ENCODE measurements around the gene ADRA2B. TPM values are rescaled to one million over a fixed set of nuclear protein-coding genes. Genes with fewer than 3 reads are reported as not detected.
A peak's percentile ranks its signal among the peaks of the same experiment; 100 is the strongest.

Gene ADRA2B
- total and polyA plus RNA-seq, 9 donors, result 2.2 to 3.6 (median 2.9) TPM

- Histone ChIP-seq H3K4me1 (ENCODE audit: control insufficient read depth, insufficient read depth, low read length) (peaks cover 20% of the 10 kb centered on the region), H3K36me3 (ENCODE audit: control insufficient read depth, insufficient read depth, low read length) (no peaks in the 10 kb centered on the region), H3K9me3 (replicated peaks; ENCODE audit: control insufficient read depth, low read depth, low read length) (no peaks in the 10 kb centered on the region), H3K27ac (ENCODE audit: low read length) (no peak overlapping the region), H3K27me3 (ENCODE audit: control insufficient read depth, insufficient read depth, low read length) (peaks cover 56% of the 10 kb centered on the region), H3K4me3 (ENCODE audit: low read length) (no peak overlapping the region)
- no peak for DNase-seq
- WGBS (ENCODE audit: insufficient coverage), result 54% methylated on average over 8 of the region's 17 CpGs
Observed at GRCh38 chr2:96117701-96118588, 1.6 kb upstream of the ADRA2B start.

GRCh38 chr2:96116879-96117533, 635 bp upstream of the ADRA2B start:
- H3K4me3 ChIP-seq (ENCODE audit: low read length), result no peak overlapping the region
- under 1% methylated on average over 59 of the region's 62 CpGs for WGBS (ENCODE audit: insufficient coverage)
- H3K36me3 ChIP-seq (ENCODE audit: control insufficient read depth, insufficient read depth, low read length), result no peaks in the 10 kb centered on the region
- H3K27me3 ChIP-seq (ENCODE audit: control insufficient read depth, insufficient read depth, low read length), result peaks cover 55% of the 10 kb centered on the region
- no peaks in the 10 kb centered on the region for H3K9me3 ChIP-seq (replicated peaks; ENCODE audit: control insufficient read depth, low read depth, low read length)
- DNase-seq, result peak; percentile 60
- H3K4me1 ChIP-seq (ENCODE audit: control insufficient read depth, insufficient read depth, low read length), result peaks cover 20% of the 10 kb centered on the region
- H3K27ac ChIP-seq (ENCODE audit: low read length), result no peak overlapping the region

- Histone ChIP-seq H3K9me3 (replicated peaks; ENCODE audit: control insufficient read depth, low read depth, low read length) (no peaks in the 10 kb centered on the region), H3K4me3 (ENCODE audit: low read length) (peak overlapping the region; percentile 35), H3K4me1 (ENCODE audit: control insufficient read depth, insufficient read depth, low read length) (peaks cover 20% of the 10 kb centered on the region), H3K27ac (ENCODE audit: low read length) (no peak overlapping the region), H3K27me3 (ENCODE audit: control insufficient read depth, insufficient read depth, low read length) (peaks cover 50% of the 10 kb centered on the region), H3K36me3 (ENCODE audit: control insufficient read depth, insufficient read depth, low read length) (no peaks in the 10 kb centered on the region)
- 43% methylated on average over 77 of the region's 77 CpGs for WGBS (ENCODE audit: insufficient coverage)
- DNase-seq, result no peak
Observed at GRCh38 chr2:96115631-96116423, 544 bp downstream of the ADRA2B start.

- Histone ChIP-seq H3K9me3 (replicated peaks; ENCODE audit: control insufficient read depth, low read depth, low read length) (no peaks in the 10 kb centered on the region), H3K36me3 (ENCODE audit: control insufficient read depth, insufficient read depth, low read length) (no peaks in the 10 kb centered on the region), H3K4me1 (ENCODE audit: control insufficient read depth, insufficient read depth, low read length) (peaks cover 21% of the 10 kb centered on the region), H3K27me3 (ENCODE audit: control insufficient read depth, insufficient read depth, low read length) (peaks cover 43% of the 10 kb centered on the region), H3K27ac (ENCODE audit: low read length) (no peak overlapping the region), H3K4me3 (ENCODE audit: low read length) (no peak overlapping the region)
- no peak for DNase-seq
- WGBS (ENCODE audit: insufficient coverage), result 87% methylated on average over 23 of the region's 24 CpGs
Observed at GRCh38 chr2:96114903-96115581, 1.3 kb downstream of the ADRA2B start.

GRCh38 chr2:96114546-96114902, 1.8 kb downstream of the ADRA2B start:
- Histone ChIP-seq H3K4me3 (ENCODE audit: low read length) (peak overlapping the region; percentile 13), H3K27me3 (ENCODE audit: control insufficient read depth, insufficient read depth, low read length) (peaks cover 37% of the 10 kb centered on the region), H3K27ac (ENCODE audit: low read length) (no peak overlapping the region), H3K4me1 (ENCODE audit: control insufficient read depth, insufficient read depth, low read length) (peaks cover 25% of the 10 kb centered on the region), H3K36me3 (ENCODE audit: control insufficient read depth, insufficient read depth, low read length) (no peaks in the 10 kb centered on the region), H3K9me3 (replicated peaks; ENCODE audit: control insufficient read depth, low read depth, low read length) (no peaks in the 10 kb centered on the region)
- DNase-seq, result no peak
- WGBS (ENCODE audit: insufficient coverage), result 90% methylated on average over 12 of the region's 13 CpGs

- peaks cover 30% of the 10 kb centered on the region for H3K4me1 ChIP-seq (ENCODE audit: control insufficient read depth, insufficient read depth, low read length)
- no peaks in the 10 kb centered on the region for H3K36me3 ChIP-seq (ENCODE audit: control insufficient read depth, insufficient read depth, low read length)
- H3K27me3 ChIP-seq (ENCODE audit: control insufficient read depth, insufficient read depth, low read length), result peaks cover 34% of the 10 kb centered on the region
- 81% methylated on average over 9 of the region's 17 CpGs for WGBS (ENCODE audit: insufficient coverage)
- DNase-seq, result no peak
- no peak overlapping the region for H3K27ac ChIP-seq (ENCODE audit: low read length)
- no peaks in the 10 kb centered on the region for H3K9me3 ChIP-seq (replicated peaks; ENCODE audit: control insufficient read depth, low read depth, low read length)
- no peak overlapping the region for H3K4me3 ChIP-seq (ENCODE audit: low read length)
Observed at GRCh38 chr2:96113951-96114350, 2.4 kb downstream of the ADRA2B start.

GRCh38 chr2:96113367-96113677, 3.0 kb downstream of the ADRA2B start:
- no peak for DNase-seq
- Histone ChIP-seq H3K4me3 (ENCODE audit: low read length) (no peak overlapping the region), H3K9me3 (replicated peaks; ENCODE audit: control insufficient read depth, low read depth, low read length) (no peaks in the 10 kb centered on the region), H3K36me3 (ENCODE audit: control insufficient read depth, insufficient read depth, low read length) (no peaks in the 10 kb centered on the region), H3K27me3 (ENCODE audit: control insufficient read depth, insufficient read depth, low read length) (peaks cover 32% of the 10 kb centered on the region), H3K27ac (ENCODE audit: low read length) (no peak overlapping the region), H3K4me1 (ENCODE audit: control insufficient read depth, insufficient read depth, low read length) (peaks cover 33% of the 10 kb centered on the region)
- 94% methylated on average over 3 of the region's 7 CpGs for WGBS (ENCODE audit: insufficient coverage)

- H3K4me1 ChIP-seq (ENCODE audit: control insufficient read depth, insufficient read depth, low read length), result peaks cover 34% of the 10 kb centered on the region
- no peak overlapping the region for H3K4me3 ChIP-seq (ENCODE audit: low read length)
- H3K36me3 ChIP-seq (ENCODE audit: control insufficient read depth, insufficient read depth, low read length), result no peaks in the 10 kb centered on the region
- WGBS (ENCODE audit: insufficient coverage), result 65% methylated on average over 6 of the region's 9 CpGs
- H3K9me3 ChIP-seq (replicated peaks; ENCODE audit: control insufficient read depth, low read depth, low read length), result no peaks in the 10 kb centered on the region
- no peak overlapping the region for H3K27ac ChIP-seq (ENCODE audit: low read length)
- no peak for DNase-seq
- H3K27me3 ChIP-seq (ENCODE audit: control insufficient read depth, insufficient read depth, low read length), result peaks cover 26% of the 10 kb centered on the region
Observed at GRCh38 chr2:96112501-96113366, 3.6 kb downstream of the ADRA2B start.

GRCh38 chr2:96111823-96112500, 4.4 kb downstream of the ADRA2B start:
- Histone ChIP-seq H3K36me3 (ENCODE audit: control insufficient read depth, insufficient read depth, low read length) (no peaks in the 10 kb centered on the region), H3K27ac (ENCODE audit: low read length) (no peak overlapping the region), H3K9me3 (replicated peaks; ENCODE audit: control insufficient read depth, low read depth, low read length) (no peaks in the 10 kb centered on the region), H3K4me3 (ENCODE audit: low read length) (no peak overlapping the region), H3K4me1 (ENCODE audit: control insufficient read depth, insufficient read depth, low read length) (peaks cover 35% of the 10 kb centered on the region), H3K27me3 (ENCODE audit: control insufficient read depth, insufficient read depth, low read length) (peaks cover 19% of the 10 kb centered on the region)
- WGBS (ENCODE audit: insufficient coverage), result 79% methylated on average over 2 of the region's 7 CpGs
- no peak for DNase-seq

All from muscle of leg (tissue), 11 donors.